Stimulated activated CD4-positive, alpha-beta T cell treated with anti-CD3 and anti-CD28 coated beads, Interleukin-1b, Interleukin-23, amount 100 ng/mL, for 4 hours (primary cell): ENCODE measurements around the gene DEPP1.

Source experiments
- DNase-seq, 2 donors: peaks; one replicate each; pipeline ENCODE4 v3.0.0-alpha.2; 2020; ENCODE audit warnings: low read depth in 2 of 2

DEPP1 gene

DNA sequence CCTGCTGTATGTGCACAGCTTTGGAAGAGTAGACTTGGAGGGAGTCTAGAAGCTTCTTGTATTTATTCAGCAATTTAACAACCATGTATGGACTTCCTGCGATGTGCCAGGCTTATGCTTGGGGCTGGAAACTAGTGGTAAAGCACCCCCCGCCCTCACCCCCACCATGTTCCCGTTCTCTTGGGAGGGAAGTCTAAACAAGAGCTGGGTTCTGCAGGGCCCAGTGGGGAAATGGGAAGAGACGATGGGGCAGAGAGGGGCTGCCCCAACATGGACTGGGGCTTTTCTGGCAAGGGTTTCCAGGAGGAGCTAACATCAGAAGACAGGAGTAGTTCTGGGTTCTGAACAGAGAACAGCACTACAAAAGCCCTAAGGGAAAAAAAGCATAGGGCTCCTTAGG, 11.0 kb downstream of the DEPP1 start:
- DNase-seq, result no peak

DNA sequence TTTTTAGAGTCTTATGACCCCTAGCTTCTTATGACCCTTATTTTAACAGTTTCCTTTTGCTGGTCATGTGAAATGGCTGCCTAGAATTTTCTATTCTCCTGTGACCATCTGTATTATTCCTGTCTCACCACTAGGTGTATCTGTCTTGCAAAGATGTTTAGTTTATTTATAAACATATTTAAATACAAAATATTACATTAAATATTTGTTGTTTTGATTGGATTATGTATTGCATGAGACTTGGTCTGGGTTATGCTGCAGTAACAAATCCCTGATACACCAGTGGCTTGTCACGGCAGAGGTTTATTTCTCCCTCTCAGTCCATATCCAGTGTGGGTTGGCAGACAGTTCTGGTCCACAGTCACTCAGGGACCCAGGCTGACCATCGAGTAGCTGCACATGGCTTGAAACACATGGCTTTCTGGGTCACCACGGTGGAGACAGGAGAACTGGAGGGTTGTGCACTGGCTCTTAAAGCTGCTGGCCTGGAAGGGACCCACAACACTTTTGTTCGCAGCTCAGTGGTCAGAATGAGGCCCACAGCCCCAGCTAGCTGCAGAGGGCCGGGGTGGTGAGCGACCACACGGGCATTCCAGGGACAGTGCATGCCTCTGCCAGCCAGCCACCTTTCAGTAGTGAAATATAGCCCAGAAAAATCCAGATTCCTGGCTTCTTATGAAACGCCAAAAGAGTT, 11.6 kb downstream of the DEPP1 start:
- DNase-seq, result no peak

DNA sequence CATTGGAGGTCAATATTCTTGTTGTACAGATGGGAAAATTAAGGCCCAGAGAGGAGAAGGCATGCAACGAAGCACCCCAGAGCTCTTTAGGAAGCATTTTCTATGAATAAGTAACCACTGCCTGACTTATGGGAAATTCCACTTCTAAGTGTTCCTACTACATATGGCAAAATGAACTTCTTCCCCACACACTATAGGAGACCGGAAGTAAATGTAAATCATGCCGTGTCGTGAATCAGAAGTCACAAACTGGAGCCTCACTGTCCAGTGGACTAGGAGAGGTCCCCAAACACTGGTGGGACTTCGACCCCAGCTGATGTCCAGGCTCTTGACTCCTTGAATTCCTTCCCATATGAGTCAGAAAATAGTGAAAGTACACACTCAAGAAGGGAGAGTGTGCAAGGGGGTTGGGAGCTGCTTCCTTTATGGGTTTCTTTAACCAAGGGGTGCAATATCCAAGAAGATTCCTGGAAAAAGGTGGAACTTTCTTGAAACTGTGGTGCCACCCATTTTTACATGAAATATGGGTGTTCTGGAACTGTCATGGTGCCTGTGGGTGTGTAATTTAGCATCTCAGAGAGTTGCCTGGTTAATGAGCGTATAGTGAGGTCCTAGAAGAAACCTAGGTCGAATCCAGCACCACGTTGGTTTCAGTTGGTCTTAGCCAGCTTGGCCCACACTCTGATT, 12.3 kb downstream of the DEPP1 start:
- no peak for DNase-seq

- DNase-seq, result no peak
Observed at GRCh38 chr10:44965651-44966097, 12.9 kb downstream of the DEPP1 start.

DNA sequence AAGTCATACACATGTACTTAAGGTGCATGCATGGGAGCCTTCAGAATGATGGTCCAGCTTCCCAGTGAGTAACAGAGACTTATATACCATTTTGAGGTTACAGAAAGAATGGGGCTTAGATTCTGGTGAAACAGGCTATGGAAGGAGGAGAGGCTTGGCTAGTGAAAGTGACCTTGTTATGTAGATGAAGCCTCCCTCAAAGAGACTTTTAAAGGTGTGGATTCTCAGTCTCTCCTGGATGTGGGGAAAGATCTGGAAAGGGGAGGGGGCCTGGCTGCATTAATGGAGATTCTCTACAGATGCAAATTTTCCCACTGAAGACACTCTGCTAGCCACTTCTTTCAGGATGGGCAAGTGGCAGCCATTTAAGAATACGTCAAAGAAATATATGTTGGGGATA, 13.5 kb downstream of the DEPP1 start:
- DNase-seq, result no peak

- DNase-seq, result no peak
Observed at GRCh38 chr10:44963772-44964633, 14.6 kb downstream of the DEPP1 start.

GRCh38 chr10:44962870-44963738, 15.5 kb downstream of the DEPP1 start:
- DNase-seq, result no peak

- DNase-seq, result no peak
Observed at GRCh38 chr10:44961931-44962750, 16.5 kb downstream of the DEPP1 start.

GRCh38 chr10:44961230-44961571, 17.4 kb downstream of the DEPP1 start:
- DNase-seq, result no peak

DNA sequence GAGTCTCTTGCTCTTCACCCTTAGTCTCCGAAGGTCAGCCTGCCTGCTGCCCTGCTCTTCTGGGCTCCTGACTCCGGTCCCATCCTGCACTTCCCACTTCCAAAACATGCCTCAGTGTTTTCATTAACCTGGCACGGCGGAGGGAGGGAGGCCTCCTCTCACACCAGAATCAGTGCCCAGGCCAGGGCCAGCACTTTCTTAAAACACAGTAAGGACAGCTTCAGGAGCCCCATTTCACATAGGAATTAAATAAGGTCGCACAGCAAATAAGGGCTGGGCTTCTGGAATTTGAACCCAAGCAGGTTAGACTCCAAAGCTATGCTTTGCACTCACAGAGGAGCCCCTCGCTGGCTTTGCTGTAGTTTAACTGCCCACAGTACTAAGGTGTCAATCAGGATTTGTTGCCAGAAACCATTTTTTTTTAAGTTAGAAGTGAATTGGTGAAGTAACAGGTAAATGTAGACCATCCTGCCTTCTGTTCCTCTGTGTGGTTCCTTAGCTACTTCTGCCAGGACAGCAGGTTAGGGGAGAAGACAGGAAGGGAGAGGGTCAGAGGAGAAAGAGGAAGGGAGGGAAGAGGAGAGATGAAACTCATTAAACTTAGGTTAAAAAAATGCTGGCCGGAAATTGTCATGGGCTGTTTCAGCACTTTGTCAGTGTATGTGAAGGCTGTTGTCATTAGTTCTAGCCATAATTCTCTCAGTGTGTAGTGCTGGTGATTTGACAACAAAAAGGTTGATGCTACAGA, 18.0 kb downstream of the DEPP1 start:
- no peak for DNase-seq

- DNase-seq, result no peak
Observed at GRCh38 chr10:44960088-44960460, 18.5 kb downstream of the DEPP1 start.

GRCh38 chr10:44959247-44960087, 19.1 kb downstream of the DEPP1 start, which contains the start of gene RASSF4:
TSS of gene RASSF4 (plus strand) at chr10:44959802. CDS start at chr10:44970203, 10,401 bp downstream.
- DNase-seq, result peak; percentile 83 to 93

DNA sequence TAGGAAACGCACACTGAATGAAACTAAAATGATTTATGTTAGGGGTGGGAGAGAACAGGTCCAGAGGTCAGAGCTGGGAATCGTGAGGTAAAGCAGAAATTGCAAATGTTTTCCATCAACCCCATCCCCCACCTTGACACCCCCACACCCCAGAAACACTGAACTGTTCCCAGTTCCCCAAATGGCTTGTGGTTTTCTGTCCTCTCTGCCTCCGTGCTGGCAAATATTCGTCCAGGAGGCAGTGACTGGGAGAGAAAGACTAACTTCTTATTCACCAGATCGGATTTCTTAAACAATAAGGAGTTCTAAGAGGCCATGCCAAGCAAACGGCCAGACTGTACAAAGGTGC, 19.7 kb downstream of the DEPP1 start:
- no peak for DNase-seq

DNA sequence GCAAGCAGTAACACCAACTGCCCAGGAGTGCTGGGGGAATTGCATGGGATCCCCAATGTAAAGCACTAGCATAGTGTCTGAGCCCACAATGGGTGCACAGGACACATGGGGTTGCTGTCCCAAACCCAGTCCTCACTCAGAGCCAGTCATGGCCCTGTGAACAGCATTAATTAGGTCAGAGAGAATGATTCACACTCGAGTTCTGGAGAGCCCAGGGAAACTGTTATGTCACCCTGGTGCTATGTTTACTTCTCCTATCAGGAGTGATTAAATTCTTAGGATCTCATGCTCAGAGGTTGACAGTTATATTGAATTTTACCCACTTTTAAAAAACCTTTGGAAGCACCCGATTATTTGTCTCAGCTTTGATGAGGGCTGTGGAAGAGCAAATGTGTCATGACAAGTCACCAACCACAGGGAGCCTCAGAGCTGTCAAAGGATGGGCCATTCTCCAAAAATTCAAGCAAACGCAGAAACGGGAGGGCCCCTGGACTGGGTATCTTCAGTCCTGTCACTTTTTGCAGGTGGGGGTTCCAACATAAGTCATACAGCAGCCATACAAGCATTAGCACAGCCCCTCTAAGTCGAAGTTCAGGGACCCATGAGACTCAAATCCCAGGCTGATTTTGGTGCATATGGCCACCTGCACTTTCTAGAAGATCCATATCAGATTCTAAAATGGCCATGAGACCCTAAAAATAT, 20.3 kb downstream of the DEPP1 start:
- DNase-seq, result no peak

- DNase-seq, result no peak
Observed at GRCh38 chr10:44956717-44957706, 21.6 kb downstream of the DEPP1 start.

DNA sequence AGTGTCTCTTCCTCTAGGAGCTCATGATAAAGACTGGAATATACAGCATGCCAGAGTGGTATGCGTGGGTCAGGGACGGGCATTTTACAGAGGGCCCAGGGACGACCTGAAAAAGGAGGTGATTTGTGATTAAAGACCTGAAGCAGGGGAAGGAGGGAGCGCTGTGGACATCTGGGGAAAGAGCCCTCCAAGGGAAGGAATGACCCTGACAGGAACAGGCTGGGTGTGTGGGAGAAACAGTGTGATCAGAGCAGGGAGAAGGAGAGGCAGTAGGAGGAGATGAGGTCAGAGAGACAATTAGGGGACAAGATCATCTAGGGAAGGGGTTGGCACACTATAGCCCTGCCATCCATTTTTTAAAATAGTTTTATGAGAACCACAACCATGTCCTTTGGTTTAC, 22.4 kb downstream of the DEPP1 start:
- DNase-seq, result no peak

- no peak for DNase-seq
Observed at GRCh38 chr10:44955413-44956070, 23.1 kb downstream of the DEPP1 start.
